GM15510 (cell line): ENCODE data around the gene HSPA12A.

Experiments
- POLR2A ChIP-seq: IDR thresholded peaks from 3 replicates; pipeline ENCODE4 v1.6.1; 2011; ENCODE audit warnings: borderline replicate concordance; ENCODE audit not compliant: insufficient read length; ENCODE audit errors: extremely low read depth

Gene HSPA12A

DNA sequence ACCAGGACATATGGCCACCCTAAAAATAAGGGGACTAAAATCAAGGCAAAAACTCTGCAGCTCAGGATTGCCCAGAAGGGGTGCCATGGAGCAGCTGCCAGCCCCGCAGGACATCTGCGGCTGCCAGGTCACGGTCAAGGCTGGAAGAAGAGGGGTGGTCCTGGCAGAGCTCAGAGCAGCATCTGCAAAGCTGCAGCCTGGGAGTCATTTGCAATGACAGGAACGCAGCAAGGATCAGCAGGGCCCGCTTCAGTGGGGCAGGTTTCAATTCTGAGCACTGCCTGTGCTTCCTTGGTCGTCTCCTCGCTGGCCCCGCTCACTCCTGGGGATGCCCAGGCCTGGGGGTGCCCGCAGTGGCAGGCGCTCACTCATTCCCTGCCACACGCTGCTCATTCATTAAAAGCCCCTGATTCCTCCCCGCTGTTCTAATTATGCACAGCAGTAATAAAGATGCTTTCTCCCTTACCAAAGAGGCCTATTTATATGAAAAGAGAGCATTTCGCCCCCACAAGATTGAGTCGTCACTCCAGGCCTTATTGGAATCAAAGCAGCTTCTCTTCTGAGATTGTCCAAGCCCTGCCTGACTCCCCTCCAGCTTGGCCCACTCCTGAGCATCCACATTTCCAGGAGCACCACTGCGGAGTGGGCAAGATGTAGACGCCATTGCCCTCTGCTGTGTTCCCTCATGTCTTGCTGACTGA is 4.6 kb downstream of the HSPA12A start:
- TF ChIP-seq POLR2A, result no peak

GRCh38 chr10:116733566-116733965 is 8.8 kb downstream of the HSPA12A start:
- no peak for TF ChIP-seq POLR2A

GRCh38 chr10:116732573-116732972 is 9.8 kb downstream of the HSPA12A start:
- no peak for TF ChIP-seq POLR2A

- no peak for TF ChIP-seq POLR2A
Observed at GRCh38 chr10:116730464-116731260, 11.7 kb downstream of the HSPA12A start.

DNA sequence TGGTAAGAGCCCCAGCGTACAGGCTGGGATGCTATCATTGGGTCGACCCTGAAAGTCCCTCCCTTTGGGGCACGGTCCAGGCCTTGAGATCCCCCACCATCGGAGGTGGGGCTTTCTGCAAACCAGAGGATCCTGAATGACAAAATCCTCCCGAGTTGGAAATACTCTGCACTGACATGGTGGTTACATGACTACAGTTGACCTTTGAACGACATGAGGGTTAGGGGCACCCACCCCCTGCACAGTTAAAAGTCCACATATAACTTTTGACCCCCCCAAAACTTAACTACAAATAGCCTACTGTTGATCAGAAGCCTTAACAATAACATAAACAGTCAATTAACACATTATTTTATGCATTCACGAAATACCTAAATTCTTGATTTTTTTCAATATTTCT is 13.1 kb downstream of the HSPA12A start:
- no peak for TF ChIP-seq POLR2A

GRCh38 chr10:116728526-116729096 is 13.8 kb downstream of the HSPA12A start:
- TF ChIP-seq POLR2A, result no peak

DNA sequence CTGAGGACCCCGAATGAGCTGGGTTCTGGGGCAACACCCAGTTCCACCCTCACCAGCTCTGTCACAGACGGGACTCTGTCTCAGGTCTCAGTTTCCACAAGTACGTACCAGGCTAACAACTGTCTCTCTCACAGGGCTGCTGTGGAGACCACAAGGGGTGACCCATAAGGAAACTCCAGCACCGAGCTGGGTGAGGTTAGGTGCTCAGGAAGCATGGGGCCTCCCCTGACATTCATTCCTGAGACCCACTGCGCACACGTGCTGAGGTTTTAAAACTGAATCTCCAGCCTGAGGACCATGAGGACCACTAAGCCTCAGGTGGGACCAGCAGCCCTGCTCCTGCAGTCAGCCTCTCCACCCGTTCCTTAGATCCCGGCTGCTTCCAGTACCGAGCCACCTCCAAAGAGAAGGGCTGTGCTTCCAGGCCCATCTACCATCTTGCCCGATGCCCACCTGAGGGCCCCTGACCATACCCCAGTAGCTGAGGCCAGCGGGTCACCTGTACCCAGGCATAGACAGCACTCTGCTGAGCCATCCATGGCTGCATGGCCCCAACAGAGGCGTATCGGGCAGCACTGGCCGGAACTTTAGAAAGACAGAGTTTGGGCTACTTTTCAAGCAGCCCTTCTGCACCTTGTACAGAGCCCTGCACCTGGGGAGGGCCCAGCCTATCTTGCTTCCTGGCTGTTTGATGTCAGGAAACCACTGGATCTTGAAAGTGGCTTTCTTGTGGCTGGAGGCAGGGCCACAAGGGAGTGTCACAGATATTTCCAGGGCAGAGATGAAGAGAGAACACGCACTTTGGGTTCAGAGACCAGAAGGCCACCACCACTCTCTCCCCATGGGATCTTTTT is 18.7 kb downstream of the HSPA12A start:
- TF ChIP-seq POLR2A, result no peak

- TF ChIP-seq POLR2A, result no peak
Observed at GRCh38 chr10:116722736-116723427, 19.5 kb downstream of the HSPA12A start.

DNA sequence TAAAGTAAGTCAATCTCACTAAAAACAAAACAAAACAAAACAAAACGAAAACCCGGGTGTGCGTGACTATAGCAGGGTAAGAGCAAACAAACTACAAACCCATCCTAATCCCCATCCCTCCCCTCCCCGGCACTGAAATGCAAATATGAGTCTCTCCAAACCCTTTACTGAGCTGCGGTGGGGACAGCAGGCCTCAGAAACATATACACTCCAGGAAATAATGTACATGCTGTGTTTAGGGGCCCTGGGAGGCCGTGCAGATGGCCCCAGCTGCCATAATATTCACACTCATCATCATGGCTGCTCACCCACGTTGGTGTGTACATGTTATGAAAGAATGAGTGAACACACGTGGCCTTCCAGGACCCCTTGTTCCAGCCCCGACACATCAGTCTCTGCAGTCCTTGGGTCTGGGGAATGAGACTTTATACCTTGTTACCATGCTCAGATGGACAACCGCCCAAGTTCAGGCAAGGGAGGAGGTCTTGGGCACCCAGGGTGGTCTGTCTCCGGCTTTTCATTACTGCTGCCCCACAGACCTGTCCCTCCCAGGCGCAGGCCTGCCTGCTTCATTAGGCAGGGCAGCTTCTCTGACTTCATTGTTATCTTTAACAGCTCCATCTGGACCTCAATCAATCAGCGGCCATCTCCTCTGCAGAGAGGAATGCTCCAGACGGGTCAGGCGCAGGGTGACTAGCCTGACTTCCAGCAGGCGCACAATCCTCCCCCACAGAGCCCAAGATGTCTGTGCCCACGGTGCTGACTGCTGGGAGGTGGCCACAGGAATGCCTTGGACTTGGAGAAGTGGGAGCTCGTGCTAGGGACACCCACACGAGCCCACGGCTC is 20.6 kb downstream of the HSPA12A start:
- TF ChIP-seq POLR2A, result no peak

DNA sequence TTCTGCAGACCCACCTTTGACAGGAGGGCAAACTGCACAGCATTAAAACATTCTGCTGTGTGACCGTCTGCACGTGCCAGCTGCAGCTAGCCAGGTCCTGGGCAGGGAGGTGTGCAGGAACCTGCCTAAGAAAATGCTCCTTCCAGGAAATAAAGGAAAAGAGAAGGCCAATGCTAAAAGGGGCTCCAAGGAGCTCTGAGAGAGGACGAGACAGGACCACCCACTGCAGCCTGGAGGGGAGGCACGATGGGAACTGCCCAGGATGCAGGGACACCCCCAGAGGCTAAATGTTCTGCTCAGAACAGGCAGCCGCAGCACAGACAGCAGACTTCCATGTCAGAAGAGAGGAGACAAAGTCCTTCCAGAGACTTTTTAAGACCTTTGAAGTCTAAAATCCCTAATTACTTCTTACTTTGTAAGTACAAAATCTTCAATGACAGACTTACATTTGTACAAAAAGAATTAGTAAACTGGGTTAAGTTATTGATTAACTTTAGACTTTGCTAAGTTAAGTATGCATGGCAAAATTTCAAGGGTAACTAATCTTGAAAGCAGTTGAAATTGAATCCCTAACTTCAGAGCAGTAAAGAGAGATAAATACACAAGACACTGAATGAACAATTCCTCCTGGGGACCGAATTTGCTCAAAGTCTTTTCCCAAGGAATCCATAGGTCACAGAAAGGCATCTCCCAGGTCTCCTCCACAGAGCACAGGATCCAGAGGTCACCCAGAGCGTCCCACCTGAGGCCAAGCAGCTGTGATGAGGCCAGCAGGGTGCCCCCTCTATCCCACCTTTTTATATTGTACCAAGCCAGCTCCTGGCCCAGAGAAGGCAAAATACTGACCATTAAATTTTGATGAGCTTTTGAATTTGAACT is 21.5 kb downstream of the HSPA12A start:
- TF ChIP-seq POLR2A, result no peak

DNA sequence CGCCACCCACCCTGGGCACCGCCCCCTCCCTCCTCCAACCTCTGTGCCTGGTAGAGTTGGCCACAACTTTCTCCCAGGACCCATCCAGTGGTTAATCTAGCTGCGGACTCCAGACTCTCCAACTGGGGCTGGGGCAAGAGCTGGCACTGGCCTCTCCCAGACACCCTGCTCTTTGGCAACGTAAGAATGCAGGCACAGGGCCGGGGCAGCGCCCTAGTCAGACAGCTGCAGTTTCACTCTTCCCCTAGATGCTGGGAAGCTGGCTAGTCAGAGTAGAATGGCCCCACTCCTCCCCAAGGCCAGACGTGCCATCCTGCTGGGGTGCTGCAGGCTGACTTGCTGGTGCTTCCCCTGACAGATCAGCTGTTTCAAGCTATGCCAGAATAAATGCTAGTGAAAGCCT is 22.1 kb downstream of the HSPA12A start:
- no peak for TF ChIP-seq POLR2A

DNA sequence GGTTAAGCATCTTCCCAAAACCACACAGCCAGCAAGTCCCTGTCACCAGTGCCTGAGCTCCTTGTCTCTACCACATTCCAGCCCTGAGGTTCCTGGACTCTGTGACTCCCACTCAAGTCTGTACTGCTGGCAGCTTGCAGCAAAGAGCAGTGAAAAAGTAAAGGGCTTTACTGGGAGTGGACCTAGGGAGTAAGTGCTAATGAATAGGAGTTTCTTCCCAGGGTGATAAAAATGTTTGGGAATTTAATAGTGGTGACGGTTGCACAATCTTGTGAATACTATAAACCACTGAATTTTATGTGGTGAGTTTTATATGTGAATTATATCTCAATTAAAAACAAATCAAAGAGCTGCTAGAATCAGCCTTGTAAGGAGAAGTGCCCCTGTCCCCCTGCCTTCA is 22.6 kb downstream of the HSPA12A start:
- TF ChIP-seq POLR2A, result no peak
